ENCODE results near the gene SENP1. TPM values are rescaled to one million over a fixed set of nuclear protein-coding genes. Genes with fewer than 3 reads are reported as not detected.

SENP1 gene
- polyA plus RNA-seq, 1 donor from 2014 or later, result 14.0 TPM

DNA sequence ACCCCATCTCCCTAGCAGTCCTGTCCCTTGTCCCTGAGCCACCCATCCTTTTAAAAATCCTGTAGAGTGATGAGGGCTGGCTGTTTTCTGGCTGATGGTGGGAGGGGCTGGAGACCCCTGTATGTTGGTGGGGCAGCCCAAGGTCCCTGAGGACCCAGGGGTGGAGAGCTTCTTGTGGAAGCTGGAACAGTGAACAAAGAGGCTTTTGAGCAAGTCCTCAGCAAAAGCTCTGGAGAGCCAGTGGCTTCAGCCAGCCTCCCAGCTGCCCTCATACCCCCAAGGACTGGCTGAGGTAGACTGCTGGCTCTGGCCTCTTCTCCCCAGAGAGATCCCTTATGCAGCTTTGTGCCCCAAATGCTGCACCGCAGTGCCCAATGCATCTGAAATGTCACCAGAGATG lies 72.4 kb downstream of the SENP1 start:
- no peaks in the 10 kb centered on the region for H3F3A ChIP-seq (ENCODE audit: insufficient read depth, low read length, poor library complexity, severe bottlenecking)
- H3K4me3 ChIP-seq (ENCODE audit: low read length), result no peak overlapping the region
- H3K36me3 ChIP-seq (ENCODE audit: insufficient read depth, low read length), result no peaks in the 10 kb centered on the region
- H3K9me3 ChIP-seq (ENCODE audit: low read length), result no peaks in the 10 kb centered on the region
- no peak overlapping the region for H3K27ac ChIP-seq (ENCODE audit: low read length)
- no peaks in the 10 kb centered on the region for H3K9me2 ChIP-seq (ENCODE audit: insufficient read depth, low read length)
- no peak overlapping the region for H2AFZ ChIP-seq (ENCODE audit: low read depth, low read length)
- no peak overlapping the region for H3K4me2 ChIP-seq (ENCODE audit: low read length)
- no peaks in the 10 kb centered on the region for H4K20me1 ChIP-seq (ENCODE audit: insufficient read depth)
- H3K79me2 ChIP-seq (replicated peaks; ENCODE audit: insufficient read depth, low read length), result no peaks in the 10 kb centered on the region
- no peak overlapping the region for H3K9ac ChIP-seq (ENCODE audit: low read length)
- TF ChIP-seq TAF1 (IDR thresholded peaks at IDR 0.05; ENCODE audit: low read depth) (no peak), EZH2 (IDR thresholded peaks at IDR 0.05; ENCODE audit: borderline replicate concordance, insufficient read depth, low read length, poor library complexity, severe bottlenecking) (no peak), MXI1 (conservative IDR thresholded peaks at IDR 0.05; ENCODE audit: poor library complexity, severe bottlenecking) (no peak), EP300 (conservative IDR thresholded peaks at IDR 0.05; ENCODE audit: poor library complexity, severe bottlenecking) (no peak), RAD21 (conservative IDR thresholded peaks at IDR 0.05) (no peak), POLR2AphosphoS5 (IDR thresholded peaks at IDR 0.05) (no peak), SMC3 (conservative IDR thresholded peaks at IDR 0.05; ENCODE audit: poor library complexity) (no peak)
- TF ChIP-seq, protein P1, sequence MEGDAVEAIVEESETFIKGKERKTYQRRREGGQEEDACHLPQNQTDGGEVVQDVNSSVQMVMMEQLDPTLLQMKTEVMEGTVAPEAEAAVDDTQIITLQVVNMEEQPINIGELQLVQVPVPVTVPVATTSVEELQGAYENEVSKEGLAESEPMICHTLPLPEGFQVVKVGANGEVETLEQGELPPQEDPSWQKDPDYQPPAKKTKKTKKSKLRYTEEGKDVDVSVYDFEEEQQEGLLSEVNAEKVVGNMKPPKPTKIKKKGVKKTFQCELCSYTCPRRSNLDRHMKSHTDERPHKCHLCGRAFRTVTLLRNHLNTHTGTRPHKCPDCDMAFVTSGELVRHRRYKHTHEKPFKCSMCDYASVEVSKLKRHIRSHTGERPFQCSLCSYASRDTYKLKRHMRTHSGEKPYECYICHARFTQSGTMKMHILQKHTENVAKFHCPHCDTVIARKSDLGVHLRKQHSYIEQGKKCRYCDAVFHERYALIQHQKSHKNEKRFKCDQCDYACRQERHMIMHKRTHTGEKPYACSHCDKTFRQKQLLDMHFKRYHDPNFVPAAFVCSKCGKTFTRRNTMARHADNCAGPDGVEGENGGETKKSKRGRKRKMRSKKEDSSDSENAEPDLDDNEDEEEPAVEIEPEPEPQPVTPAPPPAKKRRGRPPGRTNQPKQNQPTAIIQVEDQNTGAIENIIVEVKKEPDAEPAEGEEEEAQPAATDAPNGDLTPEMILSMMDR (IDR thresholded peaks at IDR 0.05; ENCODE audit: poor library complexity, severe bottlenecking), result no peak
- TF ChIP-seq, protein P2, sequence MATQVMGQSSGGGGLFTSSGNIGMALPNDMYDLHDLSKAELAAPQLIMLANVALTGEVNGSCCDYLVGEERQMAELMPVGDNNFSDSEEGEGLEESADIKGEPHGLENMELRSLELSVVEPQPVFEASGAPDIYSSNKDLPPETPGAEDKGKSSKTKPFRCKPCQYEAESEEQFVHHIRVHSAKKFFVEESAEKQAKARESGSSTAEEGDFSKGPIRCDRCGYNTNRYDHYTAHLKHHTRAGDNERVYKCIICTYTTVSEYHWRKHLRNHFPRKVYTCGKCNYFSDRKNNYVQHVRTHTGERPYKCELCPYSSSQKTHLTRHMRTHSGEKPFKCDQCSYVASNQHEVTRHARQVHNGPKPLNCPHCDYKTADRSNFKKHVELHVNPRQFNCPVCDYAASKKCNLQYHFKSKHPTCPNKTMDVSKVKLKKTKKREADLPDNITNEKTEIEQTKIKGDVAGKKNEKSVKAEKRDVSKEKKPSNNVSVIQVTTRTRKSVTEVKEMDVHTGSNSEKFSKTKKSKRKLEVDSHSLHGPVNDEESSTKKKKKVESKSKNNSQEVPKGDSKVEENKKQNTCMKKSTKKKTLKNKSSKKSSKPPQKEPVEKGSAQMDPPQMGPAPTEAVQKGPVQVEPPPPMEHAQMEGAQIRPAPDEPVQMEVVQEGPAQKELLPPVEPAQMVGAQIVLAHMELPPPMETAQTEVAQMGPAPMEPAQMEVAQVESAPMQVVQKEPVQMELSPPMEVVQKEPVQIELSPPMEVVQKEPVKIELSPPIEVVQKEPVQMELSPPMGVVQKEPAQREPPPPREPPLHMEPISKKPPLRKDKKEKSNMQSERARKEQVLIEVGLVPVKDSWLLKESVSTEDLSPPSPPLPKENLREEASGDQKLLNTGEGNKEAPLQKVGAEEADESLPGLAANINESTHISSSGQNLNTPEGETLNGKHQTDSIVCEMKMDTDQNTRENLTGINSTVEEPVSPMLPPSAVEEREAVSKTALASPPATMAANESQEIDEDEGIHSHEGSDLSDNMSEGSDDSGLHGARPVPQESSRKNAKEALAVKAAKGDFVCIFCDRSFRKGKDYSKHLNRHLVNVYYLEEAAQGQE (IDR thresholded peaks at IDR 0.05; ENCODE audit: borderline replicate concordance), result no peak
- H3K27me3 ChIP-seq (ENCODE audit: insufficient read depth, low read depth, low read length), result no peaks in the 10 kb centered on the region

DNA sequence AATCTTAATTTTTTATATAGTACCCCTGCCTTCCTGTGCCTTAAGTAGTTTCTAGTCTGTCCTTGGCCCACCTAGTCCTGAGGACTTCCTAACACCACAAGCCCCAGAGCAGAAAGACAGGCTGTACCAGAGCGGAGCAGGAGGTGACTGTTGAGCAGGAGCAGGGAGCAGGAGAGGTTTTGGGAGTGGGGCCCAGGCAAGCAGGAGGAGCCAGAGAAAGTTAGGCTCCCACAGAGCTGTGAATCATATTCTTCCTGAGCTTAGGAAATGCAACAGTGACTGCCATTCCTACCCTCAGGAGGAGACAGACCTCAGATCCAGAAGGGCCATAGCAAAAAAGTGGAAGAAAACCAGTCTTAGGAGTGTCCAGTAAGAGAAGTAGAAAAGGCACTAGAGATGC lies 73.3 kb downstream of the SENP1 start:
- no peak overlapping the region for H3K27ac ChIP-seq (ENCODE audit: low read length)

More for the DNA sequence above, 73.3 kb downstream of the SENP1 start:
- Histone ChIP-seq H3K36me3 (ENCODE audit: insufficient read depth, low read length) (no peaks in the 10 kb centered on the region), H3F3A (ENCODE audit: insufficient read depth, low read length, poor library complexity, severe bottlenecking) (no peaks in the 10 kb centered on the region), H2AFZ (ENCODE audit: low read depth, low read length) (no peak overlapping the region), H3K4me2 (ENCODE audit: low read length) (no peak overlapping the region), H4K20me1 (ENCODE audit: insufficient read depth) (no peaks in the 10 kb centered on the region), H3K9ac (ENCODE audit: low read length) (no peak overlapping the region), H3K4me3 (ENCODE audit: low read length) (no peak overlapping the region), H3K9me3 (ENCODE audit: low read length) (no peaks in the 10 kb centered on the region), H3K79me2 (replicated peaks; ENCODE audit: insufficient read depth, low read length) (no peaks in the 10 kb centered on the region), H3K9me2 (ENCODE audit: insufficient read depth, low read length) (no peaks in the 10 kb centered on the region), H3K27me3 (ENCODE audit: insufficient read depth, low read depth, low read length) (no peaks in the 10 kb centered on the region)
- TF ChIP-seq, protein P2 (IDR thresholded peaks at IDR 0.05; ENCODE audit: borderline replicate concordance), result no peak
- TF ChIP-seq EZH2 (IDR thresholded peaks at IDR 0.05; ENCODE audit: borderline replicate concordance, insufficient read depth, low read length, poor library complexity, severe bottlenecking) (no peak), MXI1 (conservative IDR thresholded peaks at IDR 0.05; ENCODE audit: poor library complexity, severe bottlenecking) (no peak), TAF1 (IDR thresholded peaks at IDR 0.05; ENCODE audit: low read depth) (no peak)
- TF ChIP-seq, protein P1 (IDR thresholded peaks at IDR 0.05; ENCODE audit: poor library complexity, severe bottlenecking), result no peak
